Smooth muscle cell (in vitro differentiated cells): Measurements from ENCODE around the gene FBXO17. TPM values are rescaled to one million over a fixed set of nuclear protein-coding genes. Genes with fewer than 3 reads are reported as not detected.

Experiments used
- DNase-seq: peaks from one replicate; lab custom pipeline; 2025; ENCODE audit not compliant: unreplicated experiment; lab: John Stamatoyannopoulos, UW
- H2AFZ ChIP-seq: fragments of 200-600 bp; sonication (generic); 2 replicates; pipeline ENCODE4 v1.6.0; 2016; ENCODE audit warnings: antibody characterized with exemption, low read depth, mild to moderate bottlenecking
- H3F3A ChIP-seq: fragments of 200-600 bp; sonication (generic); 2 replicates; pipeline ENCODE4 v1.6.0; 2017; ENCODE audit warnings: antibody characterized with exemption, low read depth
- H3K27ac ChIP-seq: fragments of 200-600 bp; sonication (generic); 2 replicates; pipeline ENCODE4 v1.5.1; 2016; ENCODE audit warnings: low read depth, mild to moderate bottlenecking
- H3K27me3 ChIP-seq: fragments of 200-600 bp; sonication (generic); 2 replicates; pipeline ENCODE4 v1.6.1; 2016; ENCODE audit warnings: low read depth, mild to moderate bottlenecking
- H3K36me3 ChIP-seq: fragments of 200-600 bp; sonication (generic); 2 replicates; pipeline ENCODE4 v1.5.1; 2016; ENCODE audit warnings: low read depth
- H3K4me1 ChIP-seq: fragments of 200-600 bp; sonication (generic); 2 replicates; pipeline ENCODE4 v1.5.1; 2016; ENCODE audit warnings: low read depth
- H3K4me2 ChIP-seq: fragments of 200-600 bp; sonication (generic); 2 replicates; pipeline ENCODE4 v1.6.0; 2016; ENCODE audit warnings: mild to moderate bottlenecking
- H3K4me3 ChIP-seq: fragments of 200-600 bp; sonication (generic); 2 replicates; pipeline ENCODE4 v1.5.1; 2016; ENCODE audit warnings: mild to moderate bottlenecking
- H3K79me2 ChIP-seq: fragments of 200-600 bp; sonication (generic); 2 replicates; pipeline ENCODE4 v1.6.0; 2016; ENCODE audit warnings: low read depth, mild to moderate bottlenecking
- H3K9ac ChIP-seq: fragments of 200-600 bp; sonication (generic); 2 replicates; pipeline ENCODE4 v1.6.0; 2016; ENCODE audit warnings: low read depth
- H3K9me3 ChIP-seq: fragments of 200-600 bp; sonication (generic); replicated peaks from 2 replicates; pipeline ENCODE4 v1.5.1; 2016; ENCODE audit warnings: low read depth
- H4K20me1 ChIP-seq: fragments of 200-600 bp; sonication (generic); 2 replicates; pipeline ENCODE4 v1.6.0; 2016; ENCODE audit warnings: low read depth
- CTCF ChIP-seq: fragments of 200-600 bp; sonication (generic); IDR thresholded peaks from 2 replicates; pipeline ENCODE4 v1.5.1; 2017; ENCODE audit warnings: borderline replicate concordance, mild to moderate bottlenecking, antibody characterized with exemption; ENCODE audit not compliant: insufficient read depth, poor library complexity, severe bottlenecking
- WGBS: methylation state at CpG from one replicate; pipeline ENCODE4 v1.1.7; 2016; ENCODE audit warnings: low lambda C conversion rate; 5-methylcytosine and 5-hydroxymethylcytosine counted together
- polyA plus RNA-seq: library from polyadenylated mRNA; unstranded; fragments of >200 nt; fragmentation: Nextera tagmentation; extraction: Ambion mirVana; gene quantifications from 2 replicates; pipeline ENCODE4 v1.2.1, GENCODE V29; 2016
- total RNA-seq: library from RNA; depleted of rRNA; stranded (reverse); fragments of >200 nt; gene quantifications from 2 replicates; pipeline ENCODE4 v1.2.3, GENCODE V29; 2014

The FBXO17 gene
- total and polyA plus RNA-seq, 2 experiments from 2014 or later: 8.2 to 17.9 TPM

- H3K4me3 ChIP-seq: no peak overlapping the region
- H3F3A ChIP-seq: no peaks in the 10 kb centered on the region
- H3K79me2 ChIP-seq: peaks cover 13% of the 10 kb centered on the region
- no peaks in the 10 kb centered on the region for H3K9me3 ChIP-seq
- no peak overlapping the region for H3K27ac ChIP-seq
- H3K27me3 ChIP-seq: no peaks in the 10 kb centered on the region
- no peaks in the 10 kb centered on the region for H3K36me3 ChIP-seq
- H3K4me1 ChIP-seq: peaks cover 5% of the 10 kb centered on the region
- 98% methylated on average over 4 of the region's 4 CpGs for WGBS
- no peak for DNase-seq
- H4K20me1 ChIP-seq: no peaks in the 10 kb centered on the region
- no peak overlapping the region for H3K9ac ChIP-seq
- H3K4me2 ChIP-seq: no peak overlapping the region
- no peak for TF ChIP-seq CTCF
- no peak overlapping the region for H2AFZ ChIP-seq
Observed at GRCh38 chr19:38905620-38906019, 69.9 kb downstream of the FBXO17 start.

- Histone ChIP-seq H3K9ac (no peak overlapping the region), H3K4me1 (peaks cover 10% of the 10 kb centered on the region), H3K79me2 (peaks cover 17% of the 10 kb centered on the region), H4K20me1 (no peaks in the 10 kb centered on the region), H3K36me3 (no peaks in the 10 kb centered on the region), H3K4me2 (no peak overlapping the region), H3K27ac (no peak overlapping the region), H3K9me3 (no peaks in the 10 kb centered on the region), H3K4me3 (no peak overlapping the region), H3F3A (no peaks in the 10 kb centered on the region), H2AFZ (no peak overlapping the region), H3K27me3 (no peaks in the 10 kb centered on the region)
- no peak for TF ChIP-seq CTCF
- WGBS: 97% methylated on average over 34 of the region's 35 CpGs
- no peak for DNase-seq
Observed at GRCh38 chr19:38904581-38905539, 70.7 kb downstream of the FBXO17 start.

GRCh38 chr19:38901683-38902082 is 73.9 kb downstream of the FBXO17 start:
- 100% methylated on average over 1 of the region's 1 CpG for WGBS
- TF ChIP-seq CTCF: no peak
- no peak overlapping the region for H3K4me2 ChIP-seq
- H3K9ac ChIP-seq: no peak overlapping the region
- no peak overlapping the region for H2AFZ ChIP-seq
- no peak overlapping the region for H3K4me3 ChIP-seq
- no peaks in the 10 kb centered on the region for H3K27me3 ChIP-seq
- no peak overlapping the region for H3K27ac ChIP-seq
- H3K9me3 ChIP-seq: no peaks in the 10 kb centered on the region
- H3F3A ChIP-seq: no peaks in the 10 kb centered on the region
- DNase-seq: no peak
- no peaks in the 10 kb centered on the region for H3K36me3 ChIP-seq
- H3K4me1 ChIP-seq: peaks cover 16% of the 10 kb centered on the region
- no peaks in the 10 kb centered on the region for H4K20me1 ChIP-seq
- H3K79me2 ChIP-seq: peaks cover 17% of the 10 kb centered on the region
